Measurements from ENCODE around the gene TKT. TPM values are rescaled to one million over a fixed set of nuclear protein-coding genes. Genes with fewer than 3 reads are reported as not detected.
"Not testable (repeated sequence)": the region's sequence is repeated elsewhere in the genome, so short reads cannot be mapped to it uniquely, and the experiment has no call there.

TKT gene
- total RNA-seq, 2 experiments from 2014 or later = 285 to 287 TPM

GRCh38 chr3:53269888-53270880 is 14.4 kb upstream of the TKT start:
- no peak for DNase-seq
- Mint-ChIP-seq H3K4me3 (no peak overlapping the region), H3K9me3 (no peaks in the 10 kb centered on the region), H3K36me3 (no peaks in the 10 kb centered on the region), H3K27ac (peak overlapping the region; percentile 40), H3K27me3 (no peaks in the 10 kb centered on the region), H3K4me1 (peaks cover 9% of the 10 kb centered on the region)

GRCh38 chr3:53269193-53269592 is 13.4 kb upstream of the TKT start:
- H3K27ac Mint-ChIP-seq, H3K9me3 Mint-ChIP-seq, H3K4me1 Mint-ChIP-seq, DNase-seq, H3K36me3 Mint-ChIP-seq, H3K4me3 Mint-ChIP-seq, H3K27me3 Mint-ChIP-seq: not testable (repeated sequence)

GRCh38 chr3:53267766-53268165 is 11.9 kb upstream of the TKT start:
- no peaks in the 10 kb centered on the region for H3K9me3 Mint-ChIP-seq
- no peak for DNase-seq
- no peaks in the 10 kb centered on the region for H3K27me3 Mint-ChIP-seq
- H3K4me3 Mint-ChIP-seq = no peak overlapping the region
- H3K4me1 Mint-ChIP-seq = peaks cover 5% of the 10 kb centered on the region
- H3K36me3 Mint-ChIP-seq = no peaks in the 10 kb centered on the region
- no peak overlapping the region for H3K27ac Mint-ChIP-seq

GRCh38 chr3:53264718-53265117 is 8.9 kb upstream of the TKT start:
- Mint-ChIP-seq H3K4me3 (no peak overlapping the region), H3K27ac (no peak overlapping the region), H3K4me1 (no peaks in the 10 kb centered on the region), H3K9me3 (no peaks in the 10 kb centered on the region), H3K36me3 (no peaks in the 10 kb centered on the region), H3K27me3 (no peaks in the 10 kb centered on the region)
- no peak for DNase-seq

- no peak overlapping the region for H3K4me3 Mint-ChIP-seq
Measured at GRCh38 chr3:53263907-53264306, 8.1 kb upstream of the TKT start.

GRCh38 chr3:53261712-53262111 is 5.9 kb upstream of the TKT start:
- no peaks in the 10 kb centered on the region for H3K9me3 Mint-ChIP-seq
- no peak overlapping the region for H3K27ac Mint-ChIP-seq
- no peaks in the 10 kb centered on the region for H3K27me3 Mint-ChIP-seq
- no peaks in the 10 kb centered on the region for H3K36me3 Mint-ChIP-seq
- no peak overlapping the region for H3K4me3 Mint-ChIP-seq
- no peak for DNase-seq
- H3K4me1 Mint-ChIP-seq = no peaks in the 10 kb centered on the region

More at GRCh38 chr3:53263907-53264306, 8.1 kb upstream of the TKT start:
- Mint-ChIP-seq H3K27me3 (no peaks in the 10 kb centered on the region), H3K4me1 (no peaks in the 10 kb centered on the region), H3K9me3 (no peaks in the 10 kb centered on the region), H3K27ac (no peak overlapping the region), H3K36me3 (no peaks in the 10 kb centered on the region)
- no peak for DNase-seq

- Mint-ChIP-seq H3K4me3 (no peak overlapping the region), H3K9me3 (no peaks in the 10 kb centered on the region), H3K27ac (no peak overlapping the region), H3K4me1 (no peaks in the 10 kb centered on the region), H3K36me3 (no peaks in the 10 kb centered on the region), H3K27me3 (no peaks in the 10 kb centered on the region)
- no peak for DNase-seq
Measured at GRCh38 chr3:53260286-53260785, 4.5 kb upstream of the TKT start.

- no peaks in the 10 kb centered on the region for H3K9me3 Mint-ChIP-seq
- no peaks in the 10 kb centered on the region for H3K4me1 Mint-ChIP-seq
- H3K36me3 Mint-ChIP-seq = peaks cover 4% of the 10 kb centered on the region
- no peak for DNase-seq
- no peaks in the 10 kb centered on the region for H3K27me3 Mint-ChIP-seq
- no peak overlapping the region for H3K4me3 Mint-ChIP-seq
- H3K27ac Mint-ChIP-seq = no peak overlapping the region
Measured at GRCh38 chr3:53259427-53260259, 3.8 kb upstream of the TKT start.

- Mint-ChIP-seq H3K27ac (no peak overlapping the region), H3K9me3 (no peaks in the 10 kb centered on the region), H3K36me3 (peaks cover 11% of the 10 kb centered on the region), H3K4me1 (peaks cover 4% of the 10 kb centered on the region), H3K4me3 (no peak overlapping the region), H3K27me3 (no peaks in the 10 kb centered on the region)
- no peak for DNase-seq
Measured at GRCh38 chr3:53258600-53259426, 3.0 kb upstream of the TKT start.

GRCh38 chr3:53257465-53257864 is 1.6 kb upstream of the TKT start:
- no peaks in the 10 kb centered on the region for H3K27me3 Mint-ChIP-seq

GRCh38 chr3:53256704-53257055 is 858 bp upstream of the TKT start:
- Mint-ChIP-seq H3K27me3 (no peaks in the 10 kb centered on the region), H3K4me1 (peaks cover 19% of the 10 kb centered on the region), H3K27ac (no peak overlapping the region), H3K9me3 (no peaks in the 10 kb centered on the region), H3K36me3 (peaks cover 29% of the 10 kb centered on the region), H3K4me3 (no peak overlapping the region)
- no peak for DNase-seq

More at GRCh38 chr3:53257465-53257864, 1.6 kb upstream of the TKT start:
- Mint-ChIP-seq H3K4me1 (peaks cover 13% of the 10 kb centered on the region), H3K27ac (no peak overlapping the region), H3K9me3 (no peaks in the 10 kb centered on the region), H3K36me3 (peaks cover 23% of the 10 kb centered on the region), H3K4me3 (no peak overlapping the region)
- no peak for DNase-seq

- Mint-ChIP-seq H3K4me3 (peak overlapping the region; percentile 93), H3K4me1 (peaks cover 25% of the 10 kb centered on the region), H3K27me3 (no peaks in the 10 kb centered on the region), H3K36me3 (peaks cover 34% of the 10 kb centered on the region), H3K27ac (peak overlapping the region; percentile 89), H3K9me3 (no peaks in the 10 kb centered on the region)
- peak; percentile 56 for DNase-seq
Measured at GRCh38 chr3:53255423-53255774, 423 bp downstream of the TKT start.

GRCh38 chr3:53254509-53255422 is 1.1 kb downstream of the TKT start:
- peaks cover 30% of the 10 kb centered on the region for H3K4me1 Mint-ChIP-seq
- no peaks in the 10 kb centered on the region for H3K9me3 Mint-ChIP-seq
- H3K36me3 Mint-ChIP-seq = peaks cover 34% of the 10 kb centered on the region
- peak overlapping the region; percentile 93 for H3K4me3 Mint-ChIP-seq
- no peaks in the 10 kb centered on the region for H3K27me3 Mint-ChIP-seq
- peak; percentile 71 for DNase-seq
- peak overlapping the region; percentile 89 for H3K27ac Mint-ChIP-seq

All from activated naive CD8-positive, alpha-beta T cell treated with anti-CD3 and anti-CD28 coated beads for 36 hours (primary cell).